Loucy (cell line): Measurements from ENCODE around the gene PCNP.
"Not testable (repeated sequence)": the region's sequence is repeated elsewhere in the genome, so short reads cannot be mapped to it uniquely, and the experiment has no call there.

Experiments
- H2AFZ ChIP-seq: fragments of 200-600 bp; sonication (generic); 2 replicates; pipeline ENCODE4 v1.6.0; 2016; ENCODE audit warnings: antibody characterized with exemption, mild to moderate bottlenecking, low read length, moderate library complexity
- H3F3A ChIP-seq: fragments of 200-600 bp; 2 replicates; pipeline ENCODE4 v1.6.0; 2016; ENCODE audit warnings: antibody characterized with exemption, low read depth, mild to moderate bottlenecking
- H3K27me3 ChIP-seq: fragments of 200-600 bp; sonication (generic); 2 replicates; pipeline ENCODE4 v1.6.1; 2014; ENCODE audit warnings: low read length, mild to moderate bottlenecking; ENCODE audit not compliant: insufficient read depth, poor library complexity, severe bottlenecking
- H3K36me3 ChIP-seq: fragments of 200-600 bp; sonication (generic); 2 replicates; pipeline ENCODE4 v1.6.1; 2016; ENCODE audit warnings: low read length; ENCODE audit not compliant: insufficient read depth
- H3K4me1 ChIP-seq: fragments of 200-600 bp; sonication (generic); 2 replicates; pipeline ENCODE4 v1.5.1; 2014; ENCODE audit warnings: low read length, mild to moderate bottlenecking; ENCODE audit not compliant: insufficient read depth, poor library complexity, severe bottlenecking
- H3K4me2 ChIP-seq: fragments of 200-600 bp; sonication (generic); 2 replicates; pipeline ENCODE4 v1.6.0; 2014; ENCODE audit warnings: antibody characterized with exemption, low read length, low read depth, mild to moderate bottlenecking; ENCODE audit not compliant: poor library complexity, severe bottlenecking
- H3K4me3 ChIP-seq: fragments of 200-600 bp; sonication (generic); 2 replicates; pipeline ENCODE4 v1.5.1; 2014; ENCODE audit warnings: low read length, mild to moderate bottlenecking, mixed read lengths; ENCODE audit not compliant: poor library complexity, severe bottlenecking
- H3K79me2 ChIP-seq: fragments of 200-600 bp; sonication (generic); 2 replicates; pipeline ENCODE4 v1.6.1; 2014; ENCODE audit warnings: low read length; ENCODE audit not compliant: insufficient read depth
- H3K9ac ChIP-seq: fragments of 200-600 bp; sonication (generic); 2 replicates; pipeline ENCODE4 v1.6.0; 2014; ENCODE audit warnings: mild to moderate bottlenecking, low read depth, low read length, moderate library complexity; ENCODE audit not compliant: poor library complexity, severe bottlenecking
- H3K9me2 ChIP-seq: fragments of 200-600 bp; sonication (generic); replicated peaks from 2 replicates; pipeline ENCODE4 v1.6.1; 2016; ENCODE audit warnings: low read depth, low read length, mixed read lengths
- H3K9me3 ChIP-seq: fragments of 200-600 bp; sonication (generic); 2 replicates; pipeline ENCODE4 v1.6.1; 2014; ENCODE audit warnings: mild to moderate bottlenecking, antibody characterized with exemption, low read length, low read depth; ENCODE audit not compliant: insufficient read depth
- H4K20me1 ChIP-seq: fragments of 200-600 bp; sonication (generic); 2 replicates; pipeline ENCODE4 v1.6.0; 2014; ENCODE audit warnings: antibody characterized with exemption, low read length, mild to moderate bottlenecking; ENCODE audit not compliant: insufficient read depth, poor library complexity, severe bottlenecking
- EZH2phosphoT487 ChIP-seq: fragments of 200-600 bp; IDR thresholded peaks from 2 replicates; pipeline ENCODE4 v1.6.1; 2018; ENCODE audit warnings: antibody characterized with exemption, mild to moderate bottlenecking, moderate library complexity, borderline replicate concordance
- TF ChIP-seq, protein P1 (sequence below): fragments of 200-600 bp; sonication (generic); conservative IDR thresholded peaks from 2 replicates; pipeline ENCODE4 v1.5.1; 2014; ENCODE audit warnings: mild to moderate bottlenecking, antibody characterized with exemption, low read length

Gene PCNP

DNA sequence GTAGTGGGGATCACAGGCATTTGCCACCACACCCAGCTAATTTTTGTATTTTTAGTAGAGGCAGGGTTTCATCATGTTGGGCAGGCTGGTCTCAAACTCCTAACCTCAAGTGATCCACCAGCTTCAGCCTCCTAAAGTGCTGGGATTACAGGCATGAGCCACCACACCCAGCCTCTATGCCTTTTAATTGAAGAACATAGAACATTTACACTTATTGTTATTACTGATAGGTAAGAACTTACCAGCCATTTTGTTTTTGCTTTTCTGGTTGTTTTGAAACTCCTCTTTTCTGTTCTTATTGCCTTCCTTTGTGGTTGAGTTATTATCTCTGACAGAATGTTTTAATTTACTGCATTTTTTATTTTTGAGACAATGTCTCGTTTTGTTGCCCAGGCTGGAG is 29.2 kb downstream of the PCNP start:
- Histone ChIP-seq H3K27me3 (no peaks in the 10 kb centered on the region), H3K79me2 (no peaks in the 10 kb centered on the region), H3K9me2 (no peaks in the 10 kb centered on the region), H4K20me1 (no peaks in the 10 kb centered on the region), H3K9ac (no peak overlapping the region), H3K4me3 (no peak overlapping the region), H3K4me2 (no peak overlapping the region), H3K36me3 (no peaks in the 10 kb centered on the region), H3K9me3 (no peaks in the 10 kb centered on the region), H3F3A (no peaks in the 10 kb centered on the region), H3K4me1 (no peaks in the 10 kb centered on the region), H2AFZ (no peak overlapping the region)
- TF ChIP-seq, protein P1, sequence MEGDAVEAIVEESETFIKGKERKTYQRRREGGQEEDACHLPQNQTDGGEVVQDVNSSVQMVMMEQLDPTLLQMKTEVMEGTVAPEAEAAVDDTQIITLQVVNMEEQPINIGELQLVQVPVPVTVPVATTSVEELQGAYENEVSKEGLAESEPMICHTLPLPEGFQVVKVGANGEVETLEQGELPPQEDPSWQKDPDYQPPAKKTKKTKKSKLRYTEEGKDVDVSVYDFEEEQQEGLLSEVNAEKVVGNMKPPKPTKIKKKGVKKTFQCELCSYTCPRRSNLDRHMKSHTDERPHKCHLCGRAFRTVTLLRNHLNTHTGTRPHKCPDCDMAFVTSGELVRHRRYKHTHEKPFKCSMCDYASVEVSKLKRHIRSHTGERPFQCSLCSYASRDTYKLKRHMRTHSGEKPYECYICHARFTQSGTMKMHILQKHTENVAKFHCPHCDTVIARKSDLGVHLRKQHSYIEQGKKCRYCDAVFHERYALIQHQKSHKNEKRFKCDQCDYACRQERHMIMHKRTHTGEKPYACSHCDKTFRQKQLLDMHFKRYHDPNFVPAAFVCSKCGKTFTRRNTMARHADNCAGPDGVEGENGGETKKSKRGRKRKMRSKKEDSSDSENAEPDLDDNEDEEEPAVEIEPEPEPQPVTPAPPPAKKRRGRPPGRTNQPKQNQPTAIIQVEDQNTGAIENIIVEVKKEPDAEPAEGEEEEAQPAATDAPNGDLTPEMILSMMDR, result no peak
- no peak for TF ChIP-seq EZH2phosphoT487

DNA sequence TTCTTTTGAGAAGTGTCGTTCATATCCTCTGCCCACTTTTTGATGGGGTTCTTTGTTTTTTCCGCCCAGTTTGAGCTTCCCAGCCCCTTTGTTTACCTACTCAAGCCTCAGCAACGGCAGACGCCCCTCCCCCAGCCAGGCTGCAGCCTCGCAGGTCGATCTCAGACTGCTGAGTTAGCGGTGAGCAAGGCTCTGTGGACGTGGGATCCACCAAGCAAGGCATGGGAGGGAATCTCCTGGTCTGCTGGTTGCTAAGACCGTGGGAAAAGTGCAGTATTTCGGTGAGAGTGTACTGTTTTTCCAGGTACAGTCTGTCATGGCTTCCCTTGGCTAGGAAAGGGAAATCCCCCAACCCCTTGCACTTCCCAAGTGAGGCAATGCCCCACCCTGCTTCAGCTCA is 31.4 kb downstream of the PCNP start:
- H3K4me3 ChIP-seq, H3K36me3 ChIP-seq, H3K79me2 ChIP-seq, H3K4me2 ChIP-seq, H3F3A ChIP-seq, H2AFZ ChIP-seq, H3K9me2 ChIP-seq, H3K9ac ChIP-seq, H3K4me1 ChIP-seq, H3K27me3 ChIP-seq, H3K9me3 ChIP-seq, H4K20me1 ChIP-seq: not testable (repeated sequence)

DNA sequence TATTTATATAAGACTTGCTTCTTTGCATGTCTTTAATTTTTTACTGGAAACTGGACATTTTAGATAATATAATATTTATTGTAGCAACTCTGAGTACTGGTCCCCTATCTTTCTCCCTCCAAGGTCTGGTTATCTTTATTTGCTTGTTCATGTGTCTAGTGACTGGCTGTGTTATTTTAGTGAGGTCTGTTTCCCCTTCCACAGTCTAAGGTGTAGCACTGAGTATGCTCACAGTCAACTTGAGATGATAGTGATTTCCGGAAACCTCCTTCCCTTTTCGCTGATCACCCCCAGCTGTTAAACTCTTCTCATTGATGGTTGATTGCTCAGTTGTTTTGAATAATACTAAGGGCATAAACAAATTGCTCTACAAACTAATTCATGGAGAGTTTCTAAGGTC is 37.0 kb downstream of the PCNP start:
- H4K20me1 ChIP-seq, result no peaks in the 10 kb centered on the region
- no peak for TF ChIP-seq EZH2phosphoT487
- TF ChIP-seq, protein P1, result no peak
- H3K4me2 ChIP-seq, result no peak overlapping the region
- no peaks in the 10 kb centered on the region for H3K79me2 ChIP-seq
- H3F3A ChIP-seq, result no peaks in the 10 kb centered on the region
- no peak overlapping the region for H2AFZ ChIP-seq
- no peak overlapping the region for H3K4me3 ChIP-seq
- no peak overlapping the region for H3K9ac ChIP-seq
- no peaks in the 10 kb centered on the region for H3K36me3 ChIP-seq
- H3K9me2 ChIP-seq, result no peaks in the 10 kb centered on the region
- H3K27me3 ChIP-seq, result no peaks in the 10 kb centered on the region
- no peaks in the 10 kb centered on the region for H3K9me3 ChIP-seq
- no peaks in the 10 kb centered on the region for H3K4me1 ChIP-seq

DNA sequence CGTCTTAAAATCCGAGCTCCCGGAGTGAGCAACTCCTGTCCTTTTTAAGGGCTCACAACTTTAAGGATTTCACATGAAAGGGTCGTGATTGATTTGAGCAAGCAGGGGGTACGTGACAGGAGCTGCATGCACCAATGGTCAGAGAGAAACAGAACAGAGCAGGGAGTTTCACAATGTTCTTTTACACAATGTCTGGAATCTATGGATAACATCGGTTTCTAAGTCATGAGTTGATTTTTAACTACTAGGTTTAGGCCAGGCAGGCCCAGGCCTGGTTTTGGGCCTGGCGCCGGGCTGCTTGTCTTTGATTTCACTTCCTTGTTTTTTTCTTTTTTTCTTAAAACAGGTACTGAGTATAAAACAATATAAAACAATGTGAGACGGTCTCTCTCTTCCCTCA is 39.0 kb downstream of the PCNP start:
- H3K4me1 ChIP-seq, H3K9ac ChIP-seq, H3K27me3 ChIP-seq, H3K79me2 ChIP-seq, H4K20me1 ChIP-seq, H3K4me3 ChIP-seq, H2AFZ ChIP-seq, H3K9me2 ChIP-seq, H3F3A ChIP-seq, H3K4me2 ChIP-seq, H3K9me3 ChIP-seq, H3K36me3 ChIP-seq: not testable (repeated sequence)
